ENCODE results near the gene RUBCNL. TPM values are rescaled to one million over a fixed set of nuclear protein-coding genes. Genes with fewer than 3 reads are reported as not detected.

Gene RUBCNL
- total RNA-seq, 4 donors from 2014 or later = 1.7 to 4.2 (median 2.8) TPM

GRCh38 chr13:46347277-46347676, 39.8 kb downstream of the RUBCNL start:
- H3K4me3 ChIP-seq (replicated peaks in 1 of 3) = no peak overlapping the region
- H3K27ac ChIP-seq = no peak overlapping the region
- no peaks in the 10 kb centered on the region for H3K4me1 ChIP-seq
- H3K36me3 ChIP-seq = no peaks in the 10 kb centered on the region
- intact Hi-C loops (cut with DNase I) = no loop called here
- no peak for DNase-seq
- TF ChIP-seq CTCF (IDR thresholded peaks at IDR 0.05) (no peak), POLR2A (IDR thresholded peaks at IDR 0.05) (no peak)
- no peaks in the 10 kb centered on the region for H3K27me3 ChIP-seq
- H3K9me3 ChIP-seq = no peaks in the 10 kb centered on the region
- 91 to 94% methylated on average over 4 of the region's 4 CpGs for WGBS, 2 donors

GRCh38 chr13:46345866-46346265, 41.2 kb downstream of the RUBCNL start:
- no peaks in the 10 kb centered on the region for H3K27me3 ChIP-seq
- TF ChIP-seq CTCF (IDR thresholded peaks at IDR 0.05) = no peak
- TF ChIP-seq POLR2A (IDR thresholded peaks at IDR 0.05) = no peak
- no peak overlapping the region for H3K4me3 ChIP-seq (replicated peaks in 1 of 3)
- DNase-seq = no peak
- no peaks in the 10 kb centered on the region for H3K4me1 ChIP-seq
- H3K27ac ChIP-seq = no peak overlapping the region
- 84 to 85% methylated on average over 5 of the region's 5 CpGs for WGBS, 2 donors
- intact Hi-C loops (cut with DNase I) = no loop called here
- H3K9me3 ChIP-seq = no peaks in the 10 kb centered on the region
- no peaks in the 10 kb centered on the region for H3K36me3 ChIP-seq

- TF ChIP-seq CTCF (IDR thresholded peaks at IDR 0.05) = no peak
- TF ChIP-seq POLR2A (IDR thresholded peaks at IDR 0.05) = no peak
- Histone ChIP-seq H3K4me3 (replicated peaks in 1 of 3) (no peak overlapping the region), H3K27me3 (no peaks in the 10 kb centered on the region), H3K27ac (no peak overlapping the region), H3K9me3 (no peaks in the 10 kb centered on the region), H3K36me3 (no peaks in the 10 kb centered on the region), H3K4me1 (no peaks in the 10 kb centered on the region)
- DNase-seq = no peak
- WGBS, 2 donors = 49 to 66% methylated on average over 5 of the region's 5 CpGs
- intact Hi-C loops (cut with DNase I) = no loop called here
Measured at GRCh38 chr13:46345398-46345797, 41.7 kb downstream of the RUBCNL start.

- no peak overlapping the region for H3K4me3 ChIP-seq (replicated peaks in 1 of 3)
- no peak for DNase-seq
- WGBS, 2 donors = 79 to 89% methylated on average over 16 of the region's 16 CpGs
- H3K36me3 ChIP-seq = no peaks in the 10 kb centered on the region
- H3K9me3 ChIP-seq = no peaks in the 10 kb centered on the region
- H3K27ac ChIP-seq = no peak overlapping the region
- no peak for TF ChIP-seq POLR2A (IDR thresholded peaks at IDR 0.05)
- TF ChIP-seq CTCF (IDR thresholded peaks at IDR 0.05) = no peak
- H3K27me3 ChIP-seq = no peaks in the 10 kb centered on the region
- H3K4me1 ChIP-seq = peaks cover 2 to 11% of the 10 kb centered on the region in 2 donors
- intact Hi-C loops (cut with DNase I) = no loop called here
Measured at GRCh38 chr13:46343279-46343994, 43.6 kb downstream of the RUBCNL start.

GRCh38 chr13:46342538-46342937, 44.5 kb downstream of the RUBCNL start:
- no peaks in the 10 kb centered on the region for H3K9me3 ChIP-seq
- no peak for DNase-seq
- H3K27me3 ChIP-seq = no peaks in the 10 kb centered on the region
- no peaks in the 10 kb centered on the region for H3K36me3 ChIP-seq
- H3K4me1 ChIP-seq = peaks cover 6 to 18% of the 10 kb centered on the region in 2 donors
- WGBS, 2 donors = 70 to 80% methylated on average over 3 of the region's 3 CpGs
- no peak overlapping the region for H3K4me3 ChIP-seq (replicated peaks in 1 of 3)
- no peak overlapping the region for H3K27ac ChIP-seq
- intact Hi-C loops (cut with DNase I) = no loop called here
- TF ChIP-seq POLR2A (IDR thresholded peaks at IDR 0.05) (no peak), CTCF (IDR thresholded peaks at IDR 0.05) (no peak)
